ENCODE data around the gene CACNB2.

The CACNB2 gene

GRCh38 chr10:18469125-18469524, 328.9 kb downstream of the CACNB2 start:
- no peak for FAIRE-seq

- FAIRE-seq, result no peak
Measured at GRCh38 chr10:18472977-18473376, 332.8 kb downstream of the CACNB2 start.

GRCh38 chr10:18473424-18474117, 333.3 kb downstream of the CACNB2 start:
- no peak for FAIRE-seq

GRCh38 chr10:18474118-18474455, 333.9 kb downstream of the CACNB2 start:
- no peak for FAIRE-seq

GRCh38 chr10:18476076-18476647, 335.9 kb downstream of the CACNB2 start:
- no peak for FAIRE-seq

GRCh38 chr10:18478354-18478753, 338.1 kb downstream of the CACNB2 start:
- no peak for FAIRE-seq

- no peak for FAIRE-seq
Measured at GRCh38 chr10:18479502-18479901, 339.3 kb downstream of the CACNB2 start.

- FAIRE-seq, result no peak
Measured at GRCh38 chr10:18483516-18484186, 343.4 kb downstream of the CACNB2 start.

- no peak for FAIRE-seq
Measured at GRCh38 chr10:18486438-18486837, 346.2 kb downstream of the CACNB2 start.

GRCh38 chr10:18490755-18491154, 350.5 kb downstream of the CACNB2 start:
- no peak for FAIRE-seq

GRCh38 chr10:18497806-18498369, 357.7 kb downstream of the CACNB2 start:
- FAIRE-seq, result no peak

GRCh38 chr10:18498998-18499397, 358.8 kb downstream of the CACNB2 start:
- no peak for FAIRE-seq

GRCh38 chr10:18500576-18500975, 360.4 kb downstream of the CACNB2 start:
- no peak for FAIRE-seq

- FAIRE-seq, result no peak
Measured at GRCh38 chr10:18501198-18501597, 361.0 kb downstream of the CACNB2 start.

- no peak for FAIRE-seq
Measured at GRCh38 chr10:18501629-18502028, 361.4 kb downstream of the CACNB2 start.

GRCh38 chr10:18504161-18504560, 363.9 kb downstream of the CACNB2 start:
- no peak for FAIRE-seq

- no peak for FAIRE-seq
Measured at GRCh38 chr10:18505456-18506118, 365.4 kb downstream of the CACNB2 start.

GRCh38 chr10:18508587-18508986, 368.4 kb downstream of the CACNB2 start:
- no peak for FAIRE-seq

- no peak for FAIRE-seq
Measured at GRCh38 chr10:18514537-18514936, 374.3 kb downstream of the CACNB2 start.

GRCh38 chr10:18516851-18517250, 376.6 kb downstream of the CACNB2 start:
- no peak for FAIRE-seq

- FAIRE-seq, result no peak
Measured at GRCh38 chr10:18523025-18523424, 382.8 kb downstream of the CACNB2 start.

GRCh38 chr10:18523858-18524257, 383.6 kb downstream of the CACNB2 start:
- no peak for FAIRE-seq

- FAIRE-seq, result no peak
Measured at GRCh38 chr10:18527687-18528086, 387.5 kb downstream of the CACNB2 start.

- no peak for FAIRE-seq
Measured at GRCh38 chr10:18528292-18528691, 388.1 kb downstream of the CACNB2 start.

Data from A204.1 (cell line).